Uterus (tissue), 2 donors: Measurements from ENCODE around the gene MRPL21.

Experiments
- POLR2A ChIP-seq, 2 donors: fragments of 450-650 bp; IDR thresholded peaks; one replicate each; pipeline ENCODE4 v1.6.1; 2016; ENCODE audit warnings: antibody characterized with exemption in 2 of 2, mild to moderate bottlenecking in 1 of 2, moderate library complexity in 1 of 2
- TF ChIP-seq, protein P1 (sequence below), 4 experiments: fragments of 200-600 bp in 2 of 4; fragments of 450-650 bp in 2 of 4; sonication (generic) in 2 of 4; IDR thresholded peaks; one replicate each; pipeline ENCODE4 v1.5.1; 2016 to 2019; ENCODE audit warnings: antibody characterized with exemption in 4 of 4, mild to moderate bottlenecking in 2 of 4, moderate library complexity in 1 of 4

DNA sequence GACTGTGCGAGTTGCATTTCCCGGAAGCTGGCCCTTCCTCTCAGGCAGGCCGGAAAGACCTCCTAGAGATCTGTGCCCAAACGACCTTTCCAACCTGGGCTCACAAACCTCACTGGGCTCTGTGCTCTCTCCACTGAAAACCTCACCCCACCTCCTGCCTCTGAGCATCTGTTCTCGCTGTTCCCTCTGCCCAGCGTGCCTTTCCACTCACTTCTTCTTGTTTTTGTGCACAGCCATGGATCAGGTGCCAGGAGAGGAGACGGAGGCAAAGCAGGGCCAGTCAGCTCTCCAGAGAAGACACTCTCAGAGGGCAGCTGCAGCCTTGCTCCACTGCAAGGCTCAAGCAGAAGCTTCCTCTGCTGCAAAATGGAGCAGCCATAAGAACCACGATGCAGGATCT is 51.0 kb downstream of the MRPL21 start:
- TF ChIP-seq, protein P1, sequence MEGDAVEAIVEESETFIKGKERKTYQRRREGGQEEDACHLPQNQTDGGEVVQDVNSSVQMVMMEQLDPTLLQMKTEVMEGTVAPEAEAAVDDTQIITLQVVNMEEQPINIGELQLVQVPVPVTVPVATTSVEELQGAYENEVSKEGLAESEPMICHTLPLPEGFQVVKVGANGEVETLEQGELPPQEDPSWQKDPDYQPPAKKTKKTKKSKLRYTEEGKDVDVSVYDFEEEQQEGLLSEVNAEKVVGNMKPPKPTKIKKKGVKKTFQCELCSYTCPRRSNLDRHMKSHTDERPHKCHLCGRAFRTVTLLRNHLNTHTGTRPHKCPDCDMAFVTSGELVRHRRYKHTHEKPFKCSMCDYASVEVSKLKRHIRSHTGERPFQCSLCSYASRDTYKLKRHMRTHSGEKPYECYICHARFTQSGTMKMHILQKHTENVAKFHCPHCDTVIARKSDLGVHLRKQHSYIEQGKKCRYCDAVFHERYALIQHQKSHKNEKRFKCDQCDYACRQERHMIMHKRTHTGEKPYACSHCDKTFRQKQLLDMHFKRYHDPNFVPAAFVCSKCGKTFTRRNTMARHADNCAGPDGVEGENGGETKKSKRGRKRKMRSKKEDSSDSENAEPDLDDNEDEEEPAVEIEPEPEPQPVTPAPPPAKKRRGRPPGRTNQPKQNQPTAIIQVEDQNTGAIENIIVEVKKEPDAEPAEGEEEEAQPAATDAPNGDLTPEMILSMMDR (IDR thresholded peaks at IDR 0.05): no peak
- no peak for TF ChIP-seq POLR2A (IDR thresholded peaks at IDR 0.05)
